ENCODE data around the gene TXNRD2.

GRCh38 chr22:19942157-19943081 lies 801 bp upstream of the TXNRD2 start:
- TF ChIP-seq, protein P1, sequence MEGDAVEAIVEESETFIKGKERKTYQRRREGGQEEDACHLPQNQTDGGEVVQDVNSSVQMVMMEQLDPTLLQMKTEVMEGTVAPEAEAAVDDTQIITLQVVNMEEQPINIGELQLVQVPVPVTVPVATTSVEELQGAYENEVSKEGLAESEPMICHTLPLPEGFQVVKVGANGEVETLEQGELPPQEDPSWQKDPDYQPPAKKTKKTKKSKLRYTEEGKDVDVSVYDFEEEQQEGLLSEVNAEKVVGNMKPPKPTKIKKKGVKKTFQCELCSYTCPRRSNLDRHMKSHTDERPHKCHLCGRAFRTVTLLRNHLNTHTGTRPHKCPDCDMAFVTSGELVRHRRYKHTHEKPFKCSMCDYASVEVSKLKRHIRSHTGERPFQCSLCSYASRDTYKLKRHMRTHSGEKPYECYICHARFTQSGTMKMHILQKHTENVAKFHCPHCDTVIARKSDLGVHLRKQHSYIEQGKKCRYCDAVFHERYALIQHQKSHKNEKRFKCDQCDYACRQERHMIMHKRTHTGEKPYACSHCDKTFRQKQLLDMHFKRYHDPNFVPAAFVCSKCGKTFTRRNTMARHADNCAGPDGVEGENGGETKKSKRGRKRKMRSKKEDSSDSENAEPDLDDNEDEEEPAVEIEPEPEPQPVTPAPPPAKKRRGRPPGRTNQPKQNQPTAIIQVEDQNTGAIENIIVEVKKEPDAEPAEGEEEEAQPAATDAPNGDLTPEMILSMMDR (IDR thresholded peaks at IDR 0.05; ENCODE audit: low read depth, low read length): no peak
- no peak for TF ChIP-seq EZH2phosphoT487 (IDR thresholded peaks at IDR 0.05; ENCODE audit: low read depth)
